Measurements from ENCODE around the gene FOLR2. TPM values are rescaled to one million over a fixed set of nuclear protein-coding genes. Genes with fewer than 3 reads are reported as not detected.

FOLR2 gene
- total and polyA plus RNA-seq, 2 of the 8 experiments (the other 6 are each of a cell fraction or from before 2014, with no cell fraction given) = not detected

DNA sequence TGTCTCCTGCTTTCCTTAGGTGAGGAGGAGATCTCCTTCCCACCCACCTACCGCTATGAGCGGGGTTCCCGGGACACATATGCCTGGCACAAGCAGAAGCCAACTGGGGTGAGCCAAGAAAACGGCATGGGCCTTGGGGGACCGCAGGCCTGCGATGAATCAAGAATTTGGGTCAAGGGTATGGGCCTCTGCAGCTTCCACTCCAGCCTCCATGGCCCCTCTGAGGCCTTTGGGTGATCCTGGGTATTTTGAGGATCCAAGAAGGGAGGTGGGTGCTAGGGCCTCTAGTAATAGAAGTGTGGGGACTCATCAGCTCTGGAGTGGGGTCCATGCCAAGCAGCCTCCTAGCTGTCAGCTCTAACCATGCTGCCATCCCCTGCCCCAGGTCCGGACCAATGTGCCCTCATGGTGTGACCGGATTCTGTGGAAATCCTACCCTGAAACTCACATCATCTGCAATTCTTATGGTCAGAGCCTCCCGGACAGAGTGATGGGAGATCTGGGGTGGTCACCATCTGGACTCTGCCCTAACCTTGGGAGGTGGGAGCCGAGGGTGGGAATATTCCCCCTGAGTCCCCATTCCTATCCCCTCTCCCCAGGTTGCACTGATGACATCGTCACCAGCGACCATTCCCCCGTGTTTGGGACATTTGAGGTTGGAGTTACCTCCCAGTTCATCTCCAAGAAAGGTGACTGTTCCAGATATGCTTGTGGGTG is 16.6 kb downstream of the FOLR2 start:
- Histone ChIP-seq H2BK12ac (ENCODE audit: low read depth, low read length) (no peak overlapping the region), H3K36me3 (ENCODE audit: control insufficient read depth in 2 of 4, insufficient read depth in 4 of 4, low read length in 3 of 4) (peaks cover 29 to 72% (median 67%) of the 10 kb centered on the region in 4 experiments), H3K79me2 (ENCODE audit: control insufficient read depth in 1 of 2, insufficient read depth in 2 of 2, low read length in 2 of 2) (no peaks in the 10 kb centered on the region), H3K23ac (ENCODE audit: insufficient read length) (no peak overlapping the region), H3K27ac (ENCODE audit: low read depth, low read length) (no peak overlapping the region), H3K4me1 (replicated peaks in 1 of 4; ENCODE audit: control insufficient read depth in 3 of 4, insufficient read depth in 4 of 4, low read length in 3 of 4) (peaks cover 0 to 8% (median 6%) of the 10 kb centered on the region in 4 experiments; a peak in 6 of 7 replicates), H3K4me3 (ENCODE audit: extremely low read depth in 1 of 4, insufficient read depth in 2 of 4, low read depth in 3 of 4, low read length in 4 of 4) (no peak overlapping the region), H3K9me3 (ENCODE audit: insufficient read depth in 2 of 2, low read depth in 1 of 2, low read length in 1 of 2) (no peaks in the 10 kb centered on the region), H3K9ac (replicated peaks in 1 of 4; ENCODE audit: extremely low read depth in 1 of 4, low read depth in 3 of 4, low read length in 3 of 4) (no peak overlapping the region), H3K4ac (replicated peaks; ENCODE audit: insufficient read length, low read depth, low read length) (no peak overlapping the region), H4K20me1 (replicated peaks in 1 of 2; ENCODE audit: control insufficient read depth in 1 of 2, insufficient read depth in 2 of 2, low read length in 2 of 2) (peaks cover 13 to 15% of the 10 kb centered on the region in 2 experiments), H3K14ac (ENCODE audit: insufficient read length) (no peak overlapping the region), H2BK5ac (ENCODE audit: low read depth, low read length) (no peak overlapping the region), H3K4me2 (ENCODE audit: insufficient read depth in 1 of 2, low read depth in 2 of 2, low read length in 2 of 2) (no peak overlapping the region), H3K56ac (replicated peaks; ENCODE audit: insufficient read length, low read depth, low read length) (no peak overlapping the region), H3K23me2 (ENCODE audit: low read depth, low read length) (peaks cover 1% of the 10 kb centered on the region; the same call in 1 of the 2 replicates), H3K27me3 (replicated peaks in 1 of 4; ENCODE audit: control insufficient read depth in 3 of 4, extremely low read depth in 1 of 4, insufficient read depth in 3 of 4, low read length in 3 of 4) (no peaks in the 10 kb centered on the region), H2BK20ac (ENCODE audit: low read length) (no peak overlapping the region), H4K91ac (replicated peaks; ENCODE audit: insufficient read length, low read length) (no peak overlapping the region), H4K8ac (ENCODE audit: extremely low read depth, insufficient read depth, low read length) (no peak overlapping the region), H2AK5ac (ENCODE audit: low read depth, low read length) (no peak overlapping the region), H4K5ac (ENCODE audit: insufficient read length, low read depth, low read length) (no peak overlapping the region), H2BK15ac (ENCODE audit: low read length) (no peak overlapping the region), H2AFZ (ENCODE audit: low read length) (no peak overlapping the region), H3K79me1 (ENCODE audit: low read depth, low read length) (peaks cover 3% of the 10 kb centered on the region), H2BK120ac (replicated peaks; ENCODE audit: low read depth, low read length) (no peak overlapping the region), H3K18ac (ENCODE audit: extremely low read depth, low read length) (no peak overlapping the region)
- ChIA-PET POLR2A (ENCODE audit: partially characterized antibody) (no interaction called here), CTCF (ENCODE audit: partially characterized antibody) (no interaction called here)
- FAIRE-seq = no peak
- 90% methylated on average over 13 of the region's 13 CpGs; no CpG with 5 or more reads in 1 of the 2 experiments for WGBS, 2 experiments (ENCODE audit: extremely low coverage in 1 of 2, insufficient coverage in 1 of 2, insufficient read length in 1 of 2, insufficient replicate concordance in 2 of 2, low coverage in 1 of 2, low lambda C conversion rate in 2 of 2, missing lambda C conversion rate in 1 of 2)
- DNase-seq (ENCODE audit: low read depth in 1 of 2, low spot score in 2 of 2) = peak in 1 of 2 experiments; percentile 17
- TF ChIP-seq, protein P1, sequence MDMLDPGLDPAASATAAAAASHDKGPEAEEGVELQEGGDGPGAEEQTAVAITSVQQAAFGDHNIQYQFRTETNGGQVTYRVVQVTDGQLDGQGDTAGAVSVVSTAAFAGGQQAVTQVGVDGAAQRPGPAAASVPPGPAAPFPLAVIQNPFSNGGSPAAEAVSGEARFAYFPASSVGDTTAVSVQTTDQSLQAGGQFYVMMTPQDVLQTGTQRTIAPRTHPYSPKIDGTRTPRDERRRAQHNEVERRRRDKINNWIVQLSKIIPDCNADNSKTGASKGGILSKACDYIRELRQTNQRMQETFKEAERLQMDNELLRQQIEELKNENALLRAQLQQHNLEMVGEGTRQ (IDR thresholded peaks at IDR 0.05; ENCODE audit: low read length) = no peak
- TF ChIP-seq ZNF274 (IDR thresholded peaks at IDR 0.05; ENCODE audit: borderline replicate concordance, extremely low read depth, low read length) = no peak
- no peak for TF ChIP-seq PHF8 (conservative IDR thresholded peaks at IDR 0.05; ENCODE audit: low read depth, low read length)
- no peak for TF ChIP-seq SP1 (IDR thresholded peaks at IDR 0.05; ENCODE audit: low read depth, low read length)
- TF ChIP-seq KDM4A (IDR thresholded peaks at IDR 0.05; ENCODE audit: low read depth, low read length, severe bottlenecking) = no peak
- TF ChIP-seq FOSL1 (IDR thresholded peaks at IDR 0.05; ENCODE audit: insufficient read depth, low read depth, low read length) = no peak
- no peak for TF ChIP-seq RBBP5 (IDR thresholded peaks at IDR 0.05; ENCODE audit: borderline replicate concordance, low read depth, low read length)
- no peak for TF ChIP-seq NRF1 (IDR thresholded peaks at IDR 0.05; ENCODE audit: low read depth, low read length)
- no peak for TF ChIP-seq CTCF (IDR thresholded peaks at IDR 0.05; ENCODE audit: control extremely low read depth in 1 of 3, insufficient read depth in 1 of 3, low read depth in 1 of 3, low read length in 3 of 3)

Data from H1 (cell line).